PC-9 (cell line): ENCODE measurements around the gene DSEL.

Experiments used
- EZH2 ChIP-seq: fragments of 200-600 bp; sonication (generic); IDR thresholded peaks from 2 replicates; pipeline ENCODE4 v1.8.0; 2017; ENCODE audit warnings: antibody characterized with exemption, low read depth
- TF ChIP-seq, protein P1 (sequence below): fragments of 200-600 bp; sonication (generic); conservative IDR thresholded peaks from 2 replicates; pipeline ENCODE4 v1.6.1; 2017; ENCODE audit warnings: mixed run types, antibody characterized with exemption, mild to moderate bottlenecking, moderate library complexity

DNA sequence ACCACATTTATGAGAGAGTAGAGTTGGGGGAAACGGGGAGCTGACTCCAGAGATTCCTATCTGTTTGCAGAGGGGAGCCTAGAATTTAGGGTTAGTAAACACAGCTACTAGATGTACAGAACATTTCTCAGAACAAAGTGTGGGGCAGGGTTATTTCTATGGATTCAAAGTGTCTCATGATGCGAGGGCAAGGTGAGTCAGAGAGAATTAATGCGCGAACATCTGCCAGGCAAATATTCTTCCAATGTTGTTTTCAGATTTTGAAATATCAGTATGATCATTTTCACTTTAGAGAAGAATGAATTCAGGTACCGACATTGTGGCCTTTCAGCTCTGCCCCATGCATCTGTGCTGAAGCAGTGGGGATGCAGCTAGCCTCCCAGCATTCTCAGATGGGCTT is 2.0 kb upstream of the DSEL start:
- TF ChIP-seq, protein P1, sequence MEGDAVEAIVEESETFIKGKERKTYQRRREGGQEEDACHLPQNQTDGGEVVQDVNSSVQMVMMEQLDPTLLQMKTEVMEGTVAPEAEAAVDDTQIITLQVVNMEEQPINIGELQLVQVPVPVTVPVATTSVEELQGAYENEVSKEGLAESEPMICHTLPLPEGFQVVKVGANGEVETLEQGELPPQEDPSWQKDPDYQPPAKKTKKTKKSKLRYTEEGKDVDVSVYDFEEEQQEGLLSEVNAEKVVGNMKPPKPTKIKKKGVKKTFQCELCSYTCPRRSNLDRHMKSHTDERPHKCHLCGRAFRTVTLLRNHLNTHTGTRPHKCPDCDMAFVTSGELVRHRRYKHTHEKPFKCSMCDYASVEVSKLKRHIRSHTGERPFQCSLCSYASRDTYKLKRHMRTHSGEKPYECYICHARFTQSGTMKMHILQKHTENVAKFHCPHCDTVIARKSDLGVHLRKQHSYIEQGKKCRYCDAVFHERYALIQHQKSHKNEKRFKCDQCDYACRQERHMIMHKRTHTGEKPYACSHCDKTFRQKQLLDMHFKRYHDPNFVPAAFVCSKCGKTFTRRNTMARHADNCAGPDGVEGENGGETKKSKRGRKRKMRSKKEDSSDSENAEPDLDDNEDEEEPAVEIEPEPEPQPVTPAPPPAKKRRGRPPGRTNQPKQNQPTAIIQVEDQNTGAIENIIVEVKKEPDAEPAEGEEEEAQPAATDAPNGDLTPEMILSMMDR, result no peak
- no peak for TF ChIP-seq EZH2
